ENCODE results near the gene PARVG. TPM values are rescaled to one million over a fixed set of nuclear protein-coding genes. Genes with fewer than 3 reads are reported as not detected.

The PARVG gene
- total and polyA plus RNA-seq, 2 of the 8 experiments (the other 6 are each of a cell fraction or from before 2014, with no cell fraction given): 0.37 to 1.5 TPM

- H3K4me2 ChIP-seq (ENCODE audit: insufficient read depth in 1 of 2, low read depth in 2 of 2, low read length in 2 of 2): no peak overlapping the region
- H3K9me3 ChIP-seq (ENCODE audit: insufficient read depth in 2 of 2, low read depth in 1 of 2, low read length in 1 of 2): peaks cover 8 to 17% of the 10 kb centered on the region in 2 experiments; a peak in 3 of 4 replicates
- H3K4ac ChIP-seq (replicated peaks; ENCODE audit: insufficient read length, low read depth, low read length): no peak overlapping the region
- DNase-seq (ENCODE audit: low read depth in 1 of 2, low spot score in 2 of 2) (peak in 1 of 2 experiments; percentile 30), FAIRE-seq (no peak)
- H2BK12ac ChIP-seq (ENCODE audit: low read depth, low read length): no peak overlapping the region
- H3K23ac ChIP-seq (ENCODE audit: insufficient read length): no peak overlapping the region
- no peak overlapping the region for H3K14ac ChIP-seq (ENCODE audit: insufficient read length)
- no peak overlapping the region; the same call in 1 of the 2 replicates for H4K8ac ChIP-seq (ENCODE audit: extremely low read depth, insufficient read depth, low read length)
- H3K4me3 ChIP-seq (ENCODE audit: extremely low read depth in 1 of 4, insufficient read depth in 2 of 4, low read depth in 3 of 4, low read length in 4 of 4): no peak overlapping the region
- H3K23me2 ChIP-seq (ENCODE audit: low read depth, low read length): no peaks in the 10 kb centered on the region
- H2BK120ac ChIP-seq (replicated peaks; ENCODE audit: low read depth, low read length): no peak overlapping the region
- CTCF ChIA-PET (ENCODE audit: partially characterized antibody): no interaction called here
- H3K79me2 ChIP-seq (ENCODE audit: control insufficient read depth in 1 of 2, insufficient read depth in 2 of 2, low read length in 2 of 2): no peaks in the 10 kb centered on the region
- no peak overlapping the region for H4K5ac ChIP-seq (ENCODE audit: insufficient read length, low read depth, low read length)
- no peak overlapping the region for H2BK15ac ChIP-seq (ENCODE audit: low read length)
- no peaks in the 10 kb centered on the region for H3K79me1 ChIP-seq (ENCODE audit: low read depth, low read length)
- H3K9ac ChIP-seq (replicated peaks in 1 of 4; ENCODE audit: extremely low read depth in 1 of 4, low read depth in 3 of 4, low read length in 3 of 4): no peak overlapping the region
- H3K36me3 ChIP-seq (ENCODE audit: control insufficient read depth in 2 of 4, insufficient read depth in 4 of 4, low read length in 3 of 4): peaks cover 0 to 5% (median 0%) of the 10 kb centered on the region in 4 experiments; a peak in 1 of 8 replicates
- peaks cover 0 to 1% of the 10 kb centered on the region in 2 experiments for H4K20me1 ChIP-seq (replicated peaks in 1 of 2; ENCODE audit: control insufficient read depth in 1 of 2, insufficient read depth in 2 of 2, low read length in 2 of 2)
- H2AFZ ChIP-seq (ENCODE audit: low read length): no peak overlapping the region
- no peak overlapping the region for H2BK20ac ChIP-seq (ENCODE audit: low read length)
- no peak overlapping the region for H2AK5ac ChIP-seq (ENCODE audit: low read depth, low read length)
- WGBS, 2 experiments (ENCODE audit: extremely low coverage in 1 of 2, insufficient coverage in 1 of 2, insufficient read length in 1 of 2, insufficient replicate concordance in 2 of 2, low coverage in 1 of 2, low lambda C conversion rate in 2 of 2, missing lambda C conversion rate in 1 of 2): 91% methylated on average over 25 of the region's 25 CpGs; no CpG with 5 or more reads in 1 of the 2 experiments
- H3K4me1 ChIP-seq (replicated peaks in 1 of 4; ENCODE audit: control insufficient read depth in 3 of 4, insufficient read depth in 4 of 4, low read length in 3 of 4): no peaks in the 10 kb centered on the region
- no peak overlapping the region for H3K18ac ChIP-seq (ENCODE audit: extremely low read depth, low read length)
- no peak overlapping the region for H4K91ac ChIP-seq (replicated peaks; ENCODE audit: insufficient read length, low read length)
- H3K27me3 ChIP-seq (replicated peaks in 1 of 4; ENCODE audit: control insufficient read depth in 3 of 4, extremely low read depth in 1 of 4, insufficient read depth in 3 of 4, low read length in 3 of 4): no peaks in the 10 kb centered on the region
- H2BK5ac ChIP-seq (ENCODE audit: low read depth, low read length): 0 out of 2 replicates have a peak overlapping the region, but pooled peaks have one; percentile 7
- no peak overlapping the region for H3K27ac ChIP-seq (ENCODE audit: low read depth, low read length)
- H3K56ac ChIP-seq (replicated peaks; ENCODE audit: insufficient read length, low read depth, low read length): no peak overlapping the region
- POLR2A ChIA-PET (ENCODE audit: partially characterized antibody): no interaction called here
- no peak for TF ChIP-seq NRF1 (IDR thresholded peaks at IDR 0.05; ENCODE audit: low read depth, low read length)
- no peak for TF ChIP-seq ASH2L (IDR thresholded peaks at IDR 0.05; ENCODE audit: low read length)
- no peak for TF ChIP-seq POLR2AphosphoS5 (IDR thresholded peaks at IDR 0.05; ENCODE audit: low read depth, low read length)
- no peak for TF ChIP-seq SAP30 (IDR thresholded peaks at IDR 0.05; ENCODE audit: insufficient read depth, insufficient replicate concordance, low read length)
- no peak for TF ChIP-seq SIX5 (IDR thresholded peaks at IDR 0.05; ENCODE audit: low read depth, low read length)
- TF ChIP-seq CTBP2 (IDR thresholded peaks at IDR 0.05; ENCODE audit: borderline replicate concordance, insufficient read depth, insufficient read length, low read length): no peak
- TF ChIP-seq ZNF274 (IDR thresholded peaks at IDR 0.05; ENCODE audit: borderline replicate concordance, extremely low read depth, low read length): no peak
- TF ChIP-seq, protein P1, sequence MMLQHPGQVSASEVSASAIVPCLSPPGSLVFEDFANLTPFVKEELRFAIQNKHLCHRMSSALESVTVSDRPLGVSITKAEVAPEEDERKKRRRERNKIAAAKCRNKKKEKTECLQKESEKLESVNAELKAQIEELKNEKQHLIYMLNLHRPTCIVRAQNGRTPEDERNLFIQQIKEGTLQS (IDR thresholded peaks at IDR 0.05; ENCODE audit: insufficient read depth, low read depth, low read length): no peak
- TF ChIP-seq HDAC6 (IDR thresholded peaks at IDR 0.05; ENCODE audit: low read depth, low read length): no peak
- TF ChIP-seq SIRT6 (IDR thresholded peaks at IDR 0.05; ENCODE audit: low read length): no peak
- TF ChIP-seq PHF8 (conservative IDR thresholded peaks at IDR 0.05; ENCODE audit: low read depth, low read length): no peak
These were observed 67.5 kb downstream of the PARVG start for GRCh38 chr22:44247923-44248892.
